Lower leg skin (tissue), 3 donors: ENCODE data around the gene KRTAP5-11.

Experiments used
- POLR2A ChIP-seq, 2 donors: fragments of 450-650 bp; IDR thresholded peaks; one replicate each; pipeline ENCODE4 v1.6.1; 2016 to 2017; ENCODE audit warnings: antibody characterized with exemption in 2 of 2, mild to moderate bottlenecking in 1 of 2, moderate library complexity in 1 of 2
- TF ChIP-seq, protein P1 (sequence below), 3 donors: fragments of 450-650 bp; IDR thresholded peaks; one replicate each; pipeline ENCODE4 v1.5.1; 2016; ENCODE audit warnings: antibody characterized with exemption in 3 of 3, mild to moderate bottlenecking in 3 of 3, moderate library complexity in 2 of 3

DNA sequence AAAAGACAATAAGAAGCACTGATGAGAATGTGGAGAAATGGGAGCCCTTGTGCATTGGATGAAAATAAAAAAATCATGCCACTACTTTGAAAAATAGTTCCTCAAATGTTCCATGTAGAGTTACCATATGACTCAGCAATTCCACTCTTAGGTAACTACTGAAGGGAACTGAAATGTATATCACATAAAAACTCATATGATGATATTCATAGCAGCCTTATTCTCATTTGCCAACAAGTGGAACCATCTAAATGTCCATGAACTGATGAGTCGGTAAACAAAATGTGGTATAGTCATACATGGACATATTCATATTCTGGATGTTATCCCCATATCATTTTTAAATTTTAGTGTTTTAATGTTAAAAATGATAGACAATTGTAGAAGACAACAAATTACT lies 31.0 kb downstream of the KRTAP5-11 start:
- TF ChIP-seq, protein P1, sequence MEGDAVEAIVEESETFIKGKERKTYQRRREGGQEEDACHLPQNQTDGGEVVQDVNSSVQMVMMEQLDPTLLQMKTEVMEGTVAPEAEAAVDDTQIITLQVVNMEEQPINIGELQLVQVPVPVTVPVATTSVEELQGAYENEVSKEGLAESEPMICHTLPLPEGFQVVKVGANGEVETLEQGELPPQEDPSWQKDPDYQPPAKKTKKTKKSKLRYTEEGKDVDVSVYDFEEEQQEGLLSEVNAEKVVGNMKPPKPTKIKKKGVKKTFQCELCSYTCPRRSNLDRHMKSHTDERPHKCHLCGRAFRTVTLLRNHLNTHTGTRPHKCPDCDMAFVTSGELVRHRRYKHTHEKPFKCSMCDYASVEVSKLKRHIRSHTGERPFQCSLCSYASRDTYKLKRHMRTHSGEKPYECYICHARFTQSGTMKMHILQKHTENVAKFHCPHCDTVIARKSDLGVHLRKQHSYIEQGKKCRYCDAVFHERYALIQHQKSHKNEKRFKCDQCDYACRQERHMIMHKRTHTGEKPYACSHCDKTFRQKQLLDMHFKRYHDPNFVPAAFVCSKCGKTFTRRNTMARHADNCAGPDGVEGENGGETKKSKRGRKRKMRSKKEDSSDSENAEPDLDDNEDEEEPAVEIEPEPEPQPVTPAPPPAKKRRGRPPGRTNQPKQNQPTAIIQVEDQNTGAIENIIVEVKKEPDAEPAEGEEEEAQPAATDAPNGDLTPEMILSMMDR (IDR thresholded peaks at IDR 0.05), result no peak
- no peak for TF ChIP-seq POLR2A (IDR thresholded peaks at IDR 0.05)
